IMR-90 (cell line): ENCODE measurements around the gene IL3RA. TPM values are rescaled to one million over a fixed set of nuclear protein-coding genes. Genes with fewer than 3 reads are reported as not detected.

ENCODE experiments used
- ATAC-seq: fragments of 200-7000 bp; cut with Tn5 transposase; 2 replicates; pipeline ENCODE4 v1.9.1; 2020; ENCODE audit warnings: low read depth, mild to moderate bottlenecking, moderate library complexity
- BruUV-seq: library from RNA; stranded (reverse); fragments of 400-500 nt; replicated peaks from 2 replicates; lab custom pipeline; 2021; lab: Mats Ljungman, UMichigan
- CTCF ChIA-PET: fragments of 300-600 bp; formaldehyde crosslinking; extraction: SDS; loops from one replicate; lab custom pipeline; 2021; ENCODE audit warnings: antibody characterized with exemption; lab: Yijun Ruan, JAX
- POLR2A ChIA-PET: fragments of 300-600 bp; sonication (Branson Sonifier 250); formaldehyde crosslinking; loops from one replicate; lab custom pipeline; 2022; ENCODE audit warnings: antibody characterized with exemption; ENCODE audit not compliant: unreplicated experiment; lab: Charles Lee
- DNase-seq: peaks from one replicate; pipeline ENCODE4 v3.0.0; 2013
- H2AFZ ChIP-seq: replicated peaks from 2 replicates; pipeline ENCODE3; 2013; ENCODE audit warnings: low read length, mild to moderate bottlenecking; ENCODE audit not compliant: poor library complexity
- H2AK5ac ChIP-seq: 2 replicates; pipeline ENCODE4 v1.6.1; 2013; ENCODE audit warnings: low read depth, low read length, inconsistent platforms
- H2AK9ac ChIP-seq: replicated peaks from 2 replicates; pipeline ENCODE3; 2013; ENCODE audit warnings: mild to moderate bottlenecking, low read depth, low read length, moderate library complexity; ENCODE audit not compliant: poor library complexity
- H2BK120ac ChIP-seq: 2 replicates; pipeline ENCODE4 v1.6.1; 2013; ENCODE audit warnings: low read depth, low read length, inconsistent platforms
- H2BK15ac ChIP-seq: 3 replicates; pipeline ENCODE4 v1.6.1; 2013; ENCODE audit warnings: low read depth, low read length, inconsistent platforms
- H2BK20ac ChIP-seq: 2 replicates; pipeline ENCODE4 v1.6.1; 2013; ENCODE audit warnings: low read depth, mild to moderate bottlenecking, inconsistent platforms, low read length, moderate library complexity
- H2BK5ac ChIP-seq: 2 replicates; pipeline ENCODE4 v1.6.1; 2013; ENCODE audit warnings: mild to moderate bottlenecking, low read depth, low read length, inconsistent platforms; ENCODE audit not compliant: poor library complexity, severe bottlenecking
- H3K14ac ChIP-seq: replicated peaks from 2 replicates; pipeline ENCODE4 v1.6.1; 2013; ENCODE audit warnings: low read depth, low read length, inconsistent platforms
- H3K18ac ChIP-seq: 2 replicates; pipeline ENCODE4 v1.6.1; 2013; ENCODE audit warnings: low read depth, low read length, control low read depth
- H3K23ac ChIP-seq: 2 replicates; pipeline ENCODE4 v1.6.1; 2013; ENCODE audit warnings: low read depth, low read length, inconsistent platforms
- H3K27ac ChIP-seq: 2 replicates; pipeline ENCODE4 v1.5.1; 2013; ENCODE audit warnings: mild to moderate bottlenecking, control low read depth, low read length; ENCODE audit not compliant: insufficient read depth
- H3K27me3 ChIP-seq: 2 replicates; pipeline ENCODE4 v1.6.1; 2013; ENCODE audit warnings: low read length; ENCODE audit not compliant: control insufficient read depth, insufficient read depth
- H3K36me3 ChIP-seq: 2 replicates; pipeline ENCODE4 v1.6.1; 2013; ENCODE audit warnings: low read length, mixed read lengths; ENCODE audit not compliant: control insufficient read depth, insufficient read depth
- H3K4ac ChIP-seq: 2 replicates; pipeline ENCODE4 v1.6.1; 2013; ENCODE audit warnings: low read depth, low read length, inconsistent platforms
- H3K4me1 ChIP-seq: 2 replicates; pipeline ENCODE4 v1.6.1; 2013; ENCODE audit warnings: low read length, mixed read lengths; ENCODE audit not compliant: control insufficient read depth, insufficient read depth
- H3K4me2 ChIP-seq: 2 replicates; pipeline ENCODE4 v1.6.1; 2013; ENCODE audit warnings: low read depth, mild to moderate bottlenecking, control low read depth, low read length, moderate library complexity
- H3K4me3 ChIP-seq: 2 replicates; pipeline ENCODE4 v1.5.1; 2013; ENCODE audit warnings: low read depth, mild to moderate bottlenecking, control low read depth, low read length, moderate library complexity; ENCODE audit not compliant: insufficient read depth
- H3K56ac ChIP-seq: 2 replicates; pipeline ENCODE4 v1.6.1; 2013; ENCODE audit warnings: low read length, inconsistent platforms; ENCODE audit not compliant: insufficient read depth; ENCODE audit errors: extremely low read depth
- H3K79me1 ChIP-seq, 2 experiments: 2 replicates each; pipeline ENCODE4 v1.6.1; 2013; ENCODE audit warnings: low read length in 2 of 2, inconsistent platforms in 1 of 2, low read depth in 1 of 2
- H3K9ac ChIP-seq: 2 replicates; pipeline ENCODE4 v1.6.1; 2013; ENCODE audit warnings: low read depth, low read length, control low read depth
- H3K9me1 ChIP-seq: 2 replicates; pipeline ENCODE4 v1.6.1; 2013; ENCODE audit warnings: low read length, inconsistent platforms; ENCODE audit not compliant: insufficient read depth
- H3K9me3 ChIP-seq: 2 replicates; pipeline ENCODE4 v1.6.1; 2013; ENCODE audit warnings: low read length; ENCODE audit not compliant: control insufficient read depth, insufficient read depth
- H4K20me1 ChIP-seq: 2 replicates; pipeline ENCODE4 v1.6.1; 2013; ENCODE audit warnings: low read length, inconsistent platforms; ENCODE audit not compliant: insufficient read depth
- H4K5ac ChIP-seq: 2 replicates; pipeline ENCODE4 v1.6.1; 2013; ENCODE audit warnings: mild to moderate bottlenecking, low read depth, low read length, control low read depth
- H4K8ac ChIP-seq, 2 experiments: 2 replicates each; pipeline ENCODE4 v1.6.1; 2013; ENCODE audit warnings: low read depth in 2 of 2, low read length in 2 of 2, control low read depth in 1 of 2, inconsistent platforms in 1 of 2
- H4K91ac ChIP-seq: 2 replicates; pipeline ENCODE4 v1.6.1; 2013; ENCODE audit warnings: low read depth, low read length, inconsistent platforms; ENCODE audit not compliant: insufficient read depth
- CEBPB ChIP-seq: IDR thresholded peaks from 2 replicates; pipeline ENCODE4 v1.6.1; 2012; ENCODE audit warnings: low read depth, low read length, improper control_type of control experiment
- CHD1 ChIP-seq: IDR thresholded peaks from 2 replicates; pipeline ENCODE4 v1.6.1; 2012; ENCODE audit warnings: low read depth, low read length, improper control_type of control experiment
- CTCF ChIP-seq: conservative IDR thresholded peaks from 2 replicates; pipeline ENCODE4 v1.5.1; 2012; ENCODE audit warnings: mild to moderate bottlenecking, low read depth, low read length, improper control_type of control experiment
- FOS ChIP-seq: fragments of 150-350 bp; IDR thresholded peaks from 2 replicates; pipeline ENCODE4 v1.6.1; 2016; ENCODE audit warnings: low read depth, low read length
- MAZ ChIP-seq: IDR thresholded peaks from 2 replicates; pipeline ENCODE4 v1.6.1; 2012; ENCODE audit warnings: low read depth, mild to moderate bottlenecking, low read length, improper control_type of control experiment, moderate library complexity, borderline replicate concordance
- NFE2L2 ChIP-seq: fragments of 150-350 bp; IDR thresholded peaks from 2 replicates; pipeline ENCODE4 v1.6.1; 2016; ENCODE audit warnings: low read depth, mild to moderate bottlenecking, low read length
- RAD21 ChIP-seq: IDR thresholded peaks from 2 replicates; pipeline ENCODE4 v1.6.1; 2012; ENCODE audit warnings: low read length, improper control_type of control experiment
- RCOR1 ChIP-seq: IDR thresholded peaks from 2 replicates; pipeline ENCODE4 v1.6.1; 2012; ENCODE audit warnings: mild to moderate bottlenecking, low read length, improper control_type of control experiment; ENCODE audit not compliant: insufficient replicate concordance
- RFX5 ChIP-seq: IDR thresholded peaks from 2 replicates; pipeline ENCODE4 v1.8.0; 2012; ENCODE audit warnings: low read depth, mild to moderate bottlenecking, low read length, moderate library complexity
- WGBS, 2 experiments: methylation state at CpG; one replicate each; pipeline versions ENCODE4 v1.1.5 to v1.1.7; 2013; ENCODE audit warnings: missing lambda C conversion rate in 2 of 2; ENCODE audit not compliant: insufficient read length in 1 of 2; ENCODE audit errors: extremely low coverage in 2 of 2; 5-methylcytosine and 5-hydroxymethylcytosine counted together
- dilution Hi-C: fragments of 300-500 bp; cut with HindIII; formaldehyde crosslinking; loops from one replicate; pipeline ENCODE4 v1.14.3; 2018; ENCODE audit warnings: low sequenced_read_pairs; ENCODE audit not compliant: unreplicated experiment
- in situ Hi-C: fragments of 300-500 bp; cut with MboI; formaldehyde crosslinking; loops from 3 replicates; pipeline ENCODE4 v1.14.3; 2019; ENCODE audit warnings: low sequenced_read_pairs, inconsistent platforms, mixed read lengths
- intact Hi-C: fragments of 100-400 bp; cut with micrococcal nuclease; formaldehyde crosslinking; loops from 2 replicates; pipeline ENCODE4 v1.10.0; 2022
- polyA plus RNA-seq, 3 experiments: library from polyadenylated mRNA; depleted of rRNA; stranded (reverse); fragments of >200 nt; gene quantifications; 2 replicates each; pipeline ENCODE4 v1.2.3, GENCODE V29; 2012; ENCODE audit warnings: low replicate concordance in 1 of 3
- total RNA-seq: library from RNA; depleted of rRNA; stranded (reverse); fragments of >200 nt; gene quantifications from 2 replicates; pipeline ENCODE4 v1.2.3, GENCODE V29; 2012
- TF ChIP-seq, protein P1 (sequence below): fragments of 150-350 bp; IDR thresholded peaks from 2 replicates; pipeline ENCODE4 v1.6.1; 2016; ENCODE audit warnings: low read depth, mild to moderate bottlenecking, low read length, moderate library complexity, borderline replicate concordance
- TF ChIP-seq, protein P2 (sequence below): fragments of 150-350 bp; IDR thresholded peaks from 2 replicates; pipeline ENCODE4 v1.6.1; 2017; ENCODE audit warnings: mild to moderate bottlenecking, antibody characterized with exemption, low read length, low read depth

IL3RA gene
- total and polyA plus RNA-seq, 2 of the 4 experiments (the other 2 are of a cell fraction): not detected

DNA sequence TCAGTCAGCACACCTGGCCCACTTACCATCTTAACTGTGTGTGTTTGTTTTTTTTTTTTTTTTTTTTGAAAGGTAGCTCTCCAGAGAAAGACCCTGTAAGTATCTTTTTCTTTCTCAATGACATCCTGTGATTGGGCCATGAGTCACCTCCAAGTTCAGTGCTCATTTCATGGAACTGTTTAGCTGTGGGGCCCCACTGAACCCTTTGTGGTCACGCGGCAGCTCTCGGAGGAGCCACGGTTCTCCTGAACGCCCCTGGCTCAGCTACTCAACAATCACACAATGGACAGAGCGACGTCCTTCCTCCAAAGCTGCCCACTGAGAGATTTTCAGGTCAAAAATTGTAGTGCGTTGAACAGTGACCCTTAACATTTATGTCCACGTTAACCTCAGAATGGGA, 14.2 kb upstream of the IL3RA start:
- no peak overlapping the region for H3K14ac ChIP-seq
- ChIA-PET POLR2A (no interaction called here), CTCF (no interaction called here)
- no peak overlapping the region for H4K91ac ChIP-seq
- no peak overlapping the region for H2AFZ ChIP-seq
- H3K27me3 ChIP-seq: no peaks in the 10 kb centered on the region
- no peak overlapping the region for H4K5ac ChIP-seq
- no peak overlapping the region for H2AK9ac ChIP-seq
- no peak overlapping the region for H3K27ac ChIP-seq
- no peak for ATAC-seq
- H3K4ac ChIP-seq: no peak overlapping the region
- no peak overlapping the region for H3K9ac ChIP-seq
- dilution Hi-C loops (no loop called here), in situ Hi-C loops (no loop called here), intact Hi-C loops (no loop called here)
- no peak overlapping the region for H3K4me3 ChIP-seq
- no peak overlapping the region for H3K18ac ChIP-seq
- no peak overlapping the region for H4K8ac ChIP-seq
- TF ChIP-seq NFE2L2 (no peak), CTCF (no peak), FOS (no peak), RAD21 (no peak), RCOR1 (no peak), CEBPB (no peak), CHD1 (no peak), MAZ (no peak), RFX5 (no peak)
- TF ChIP-seq, protein P1, sequence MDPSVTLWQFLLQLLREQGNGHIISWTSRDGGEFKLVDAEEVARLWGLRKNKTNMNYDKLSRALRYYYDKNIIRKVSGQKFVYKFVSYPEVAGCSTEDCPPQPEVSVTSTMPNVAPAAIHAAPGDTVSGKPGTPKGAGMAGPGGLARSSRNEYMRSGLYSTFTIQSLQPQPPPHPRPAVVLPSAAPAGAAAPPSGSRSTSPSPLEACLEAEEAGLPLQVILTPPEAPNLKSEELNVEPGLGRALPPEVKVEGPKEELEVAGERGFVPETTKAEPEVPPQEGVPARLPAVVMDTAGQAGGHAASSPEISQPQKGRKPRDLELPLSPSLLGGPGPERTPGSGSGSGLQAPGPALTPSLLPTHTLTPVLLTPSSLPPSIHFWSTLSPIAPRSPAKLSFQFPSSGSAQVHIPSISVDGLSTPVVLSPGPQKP: no peak
- TF ChIP-seq, protein P2, sequence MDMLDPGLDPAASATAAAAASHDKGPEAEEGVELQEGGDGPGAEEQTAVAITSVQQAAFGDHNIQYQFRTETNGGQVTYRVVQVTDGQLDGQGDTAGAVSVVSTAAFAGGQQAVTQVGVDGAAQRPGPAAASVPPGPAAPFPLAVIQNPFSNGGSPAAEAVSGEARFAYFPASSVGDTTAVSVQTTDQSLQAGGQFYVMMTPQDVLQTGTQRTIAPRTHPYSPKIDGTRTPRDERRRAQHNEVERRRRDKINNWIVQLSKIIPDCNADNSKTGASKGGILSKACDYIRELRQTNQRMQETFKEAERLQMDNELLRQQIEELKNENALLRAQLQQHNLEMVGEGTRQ: no peak
- H3K9me1 ChIP-seq: no peaks in the 10 kb centered on the region
- BruUV-seq: no TSS peak
- H4K20me1 ChIP-seq: no peaks in the 10 kb centered on the region
- no peak overlapping the region for H2BK120ac ChIP-seq
- no CpG with 5 or more reads among the region's 9 CpGs for WGBS, 2 experiments
- no peak overlapping the region for H2BK15ac ChIP-seq
- no peaks in the 10 kb centered on the region for H3K79me1 ChIP-seq
- H2BK20ac ChIP-seq: no peak overlapping the region
- H3K56ac ChIP-seq: no peak overlapping the region
- DNase-seq: no peak
- H2BK5ac ChIP-seq: no peak overlapping the region
- H3K4me1 ChIP-seq: no peaks in the 10 kb centered on the region
- H2AK5ac ChIP-seq: no peak overlapping the region
- peaks cover 8% of the 10 kb centered on the region for H3K9me3 ChIP-seq
- no peaks in the 10 kb centered on the region for H3K36me3 ChIP-seq
- no peak overlapping the region for H3K4me2 ChIP-seq
- no peak overlapping the region for H3K23ac ChIP-seq
